ENCODE measurements around the gene IL5.

Gene IL5

GRCh38 chr5:132498152-132498551, 45.2 kb downstream of the IL5 start:
- DNase-seq: no peak

DNA sequence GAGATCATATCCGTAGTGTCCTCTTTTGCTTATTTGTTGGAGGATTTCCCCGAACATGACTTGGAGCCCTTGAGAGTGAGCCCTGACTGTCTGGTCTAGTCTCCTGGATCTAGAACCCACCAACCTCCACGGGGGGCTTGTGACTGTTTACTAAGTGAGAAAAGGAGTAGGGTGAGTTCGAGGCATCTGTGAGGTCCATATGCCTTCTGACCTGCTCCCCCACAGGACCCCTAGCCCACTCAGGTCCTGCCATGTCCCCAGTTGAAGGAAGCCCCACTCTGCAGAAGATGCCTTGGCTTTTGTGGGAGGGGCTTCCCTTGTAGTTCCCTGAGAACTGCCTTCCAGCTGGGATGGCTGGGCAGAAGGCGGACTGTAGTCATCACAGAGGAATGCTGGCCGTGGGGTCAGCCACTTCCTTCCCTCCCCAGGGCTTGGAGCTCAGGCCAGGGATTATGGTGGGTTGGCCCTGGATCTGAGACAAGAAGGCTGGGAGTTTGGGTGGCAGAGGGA, 45.8 kb downstream of the IL5 start:
- no peak for DNase-seq

GRCh38 chr5:132496631-132497487, 46.5 kb downstream of the IL5 start:
- no peak for DNase-seq

- DNase-seq: no peak
Measured at GRCh38 chr5:132496191-132496630, 47.1 kb downstream of the IL5 start.

DNA sequence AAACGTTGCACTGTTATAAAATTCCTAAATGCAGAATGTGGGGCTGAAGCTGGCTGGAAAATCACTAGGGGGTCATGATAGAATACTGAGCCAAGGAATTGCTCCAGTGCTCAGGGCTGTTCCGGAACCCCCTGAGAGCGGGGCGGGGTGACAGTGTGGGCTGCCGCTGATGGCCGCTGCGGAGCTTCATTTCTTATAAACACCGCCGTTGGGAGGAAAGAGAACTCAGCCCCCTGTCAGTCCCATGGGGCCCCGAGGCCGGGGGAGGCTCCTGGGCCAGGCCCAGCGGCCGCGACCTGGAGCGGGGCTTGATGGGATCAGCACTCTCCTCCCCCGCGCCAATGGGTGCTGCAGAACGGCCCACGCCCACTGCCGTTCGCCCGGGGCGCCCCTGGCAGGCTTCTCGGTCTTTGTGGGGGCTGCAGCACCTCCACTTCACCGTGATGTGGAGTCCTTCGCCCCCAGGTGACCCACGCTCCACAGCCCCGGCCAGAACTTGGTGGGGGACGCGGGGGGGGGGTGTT, 47.6 kb downstream of the IL5 start:
- no peak for DNase-seq

DNA sequence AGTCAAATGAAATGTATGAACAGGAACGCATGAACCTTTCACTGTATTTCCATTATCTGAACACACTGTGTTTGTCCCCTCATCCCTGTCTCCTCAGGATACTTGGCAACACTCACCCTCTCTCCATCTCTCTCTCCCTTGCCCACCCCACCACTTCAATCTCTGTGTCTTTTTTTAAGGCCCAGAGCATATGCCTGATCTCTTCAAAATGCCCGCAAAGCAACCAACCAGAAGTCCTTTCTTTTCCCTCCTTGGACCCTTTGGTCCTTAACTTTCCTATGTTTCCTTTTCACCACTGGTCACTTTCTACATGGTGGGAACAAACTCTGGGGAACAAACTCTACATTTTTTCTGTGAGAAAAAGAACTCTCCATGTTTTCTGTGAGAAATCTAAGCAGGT, 49.5 kb downstream of the IL5 start:
- DNase-seq: no peak

DNA sequence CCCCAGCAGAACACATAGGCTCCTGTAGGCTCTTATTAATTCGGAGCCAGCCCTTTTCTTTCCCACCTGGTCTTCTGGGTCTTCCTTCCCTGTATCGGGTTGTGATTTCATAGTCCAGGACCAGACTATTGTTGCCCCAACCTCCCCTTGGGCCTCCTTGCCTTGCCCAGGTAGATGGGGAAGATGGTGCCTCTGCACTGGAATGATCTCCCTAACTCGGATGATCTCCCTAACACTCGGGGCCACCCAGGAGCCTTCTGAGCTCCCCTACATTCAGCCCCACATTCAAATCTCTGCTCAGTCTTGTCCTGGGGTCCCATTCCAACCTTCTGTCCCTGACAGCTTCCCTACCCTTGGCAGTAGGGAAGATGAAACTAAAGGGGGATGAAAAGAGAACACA, 50.1 kb downstream of the IL5 start:
- no peak for DNase-seq

GRCh38 chr5:132492386-132493125, 50.8 kb downstream of the IL5 start:
- no peak for DNase-seq
